Neutrophil (primary cell): ENCODE data around the gene UVSSA.

Experiments used
- H3K27ac ChIP-seq: fragments of 200-600 bp; sonication (generic); 2 replicates; pipeline ENCODE4 v1.5.1; 2016; ENCODE audit warnings: mild to moderate bottlenecking, moderate library complexity
- H3K27me3 ChIP-seq: fragments of 200-600 bp; sonication (generic); 2 replicates; pipeline ENCODE4 v1.6.0; 2016; ENCODE audit warnings: mild to moderate bottlenecking
- H3K36me3 ChIP-seq: fragments of 200-600 bp; sonication (generic); 2 replicates; pipeline ENCODE4 v1.5.1; 2017
- H3K4me1 ChIP-seq, 2 experiments: fragments of 200-600 bp in 1 of 2; sonication (generic) in 1 of 2; 1 replicate in 1 of 2; 2 replicates in 1 of 2; pipeline versions ENCODE4 v1.5.1 to v1.6.1; 2013 to 2016; ENCODE audit warnings: low read depth in 1 of 2, low read length in 1 of 2, mild to moderate bottlenecking in 1 of 2, moderate library complexity in 1 of 2; ENCODE audit not compliant: control insufficient read depth in 1 of 2, insufficient read depth in 1 of 2
- H3K4me3 ChIP-seq, 2 experiments: fragments of 200-600 bp in 1 of 2; sonication (generic) in 1 of 2; 1 replicate in 1 of 2; 2 replicates in 1 of 2; pipeline ENCODE4 v1.5.1; 2013 to 2016; ENCODE audit warnings: low read depth in 1 of 2, low read length in 1 of 2, mild to moderate bottlenecking in 1 of 2, moderate library complexity in 1 of 2
- H3K9me3 ChIP-seq: fragments of 200-600 bp; sonication (generic); 2 replicates; pipeline ENCODE4 v1.5.1; 2016
- CTCF ChIP-seq: fragments of 200-600 bp; sonication (generic); IDR thresholded peaks from 2 replicates; pipeline ENCODE4 v1.5.1; 2016; ENCODE audit warnings: antibody characterized with exemption

Gene UVSSA

GRCh38 chr4:1354136-1354982 is 7.4 kb downstream of the UVSSA start:
- Histone ChIP-seq H3K27ac (no peak overlapping the region), H3K27me3 (no peaks in the 10 kb centered on the region), H3K36me3 (peaks cover 86% of the 10 kb centered on the region), H3K4me1 (peaks cover 4 to 5% of the 10 kb centered on the region in 2 experiments), H3K9me3 (no peaks in the 10 kb centered on the region), H3K4me3 (no peak overlapping the region)
- TF ChIP-seq CTCF: no peak

DNA sequence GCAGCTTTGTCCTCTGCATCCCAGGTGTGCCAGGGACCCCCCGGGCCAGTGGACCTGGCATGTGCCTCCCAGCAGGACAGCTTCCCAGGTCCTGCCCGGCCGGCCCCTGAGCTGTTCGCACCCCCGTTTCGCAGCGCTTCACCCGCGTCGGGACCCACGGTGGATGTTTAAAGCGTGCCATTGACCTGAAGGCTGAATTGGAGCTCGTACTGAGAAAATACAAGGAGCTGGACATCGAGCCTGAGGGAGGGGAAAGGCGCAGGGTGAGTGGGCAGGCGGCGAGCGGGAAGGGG is 7.9 kb downstream of the UVSSA start:
- no peak overlapping the region for H3K4me3 ChIP-seq
- H3K36me3 ChIP-seq: peaks cover 86% of the 10 kb centered on the region
- peaks cover 4 to 5% of the 10 kb centered on the region in 2 experiments for H3K4me1 ChIP-seq
- no peaks in the 10 kb centered on the region for H3K9me3 ChIP-seq
- TF ChIP-seq CTCF: no peak
- H3K27me3 ChIP-seq: no peaks in the 10 kb centered on the region
- no peak overlapping the region for H3K27ac ChIP-seq

GRCh38 chr4:1355378-1355777 is 8.4 kb downstream of the UVSSA start:
- H3K36me3 ChIP-seq: peaks cover 86% of the 10 kb centered on the region
- no peaks in the 10 kb centered on the region for H3K27me3 ChIP-seq
- no peak for TF ChIP-seq CTCF
- no peak overlapping the region for H3K4me3 ChIP-seq
- H3K27ac ChIP-seq: no peak overlapping the region
- no peaks in the 10 kb centered on the region for H3K9me3 ChIP-seq
- H3K4me1 ChIP-seq: peaks cover 4 to 5% of the 10 kb centered on the region in 2 experiments

GRCh38 chr4:1356181-1356998 is 9.4 kb downstream of the UVSSA start:
- H3K4me1 ChIP-seq: peaks cover 4 to 5% of the 10 kb centered on the region in 2 experiments
- TF ChIP-seq CTCF: peak; percentile 50

DNA sequence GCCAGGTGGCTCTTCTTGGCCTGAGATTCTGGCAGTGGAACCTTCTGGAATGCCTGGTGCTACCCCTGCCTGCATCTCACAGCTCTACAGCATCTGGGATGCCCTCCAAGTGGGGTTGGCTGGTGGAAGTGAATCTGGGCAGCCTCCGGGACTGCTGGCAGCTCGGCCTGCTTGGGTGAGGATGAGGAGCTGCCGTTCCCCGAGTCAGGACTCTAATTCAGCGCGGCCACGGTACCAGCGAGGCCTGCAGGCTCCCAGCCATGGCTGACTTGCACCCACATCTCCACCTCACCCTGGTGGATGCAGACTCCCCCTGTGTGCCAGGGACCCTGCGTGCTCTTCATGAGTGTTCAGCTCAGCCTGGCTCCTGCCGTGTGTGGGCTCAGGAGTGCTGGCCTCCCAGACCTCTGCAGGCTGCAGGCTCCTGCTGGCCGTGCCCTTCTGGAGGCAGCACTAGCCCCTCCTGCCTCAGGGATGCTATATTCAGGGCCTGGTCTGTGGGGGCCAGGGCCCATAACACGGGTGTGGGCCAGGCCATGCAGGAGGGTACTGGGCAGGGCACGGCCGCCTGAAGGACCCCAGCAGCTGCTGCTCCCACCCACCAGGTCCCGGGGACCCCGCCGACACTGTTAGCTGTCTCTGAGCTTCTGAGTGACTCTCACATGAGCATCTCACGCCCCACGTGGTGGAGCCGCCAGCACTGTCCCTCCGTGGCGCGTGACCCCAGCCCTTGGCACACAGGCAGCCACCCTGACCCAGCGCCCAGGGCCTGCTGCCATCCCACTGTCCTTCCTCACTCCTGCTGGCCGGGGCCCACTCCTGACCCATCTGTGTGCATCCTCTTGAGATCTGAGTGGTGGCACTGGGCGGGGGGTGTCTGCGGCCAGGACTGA is 10.6 kb downstream of the UVSSA start:
- Histone ChIP-seq H3K9me3 (no peaks in the 10 kb centered on the region), H3K27ac (no peak overlapping the region), H3K4me1 (no peaks in the 10 kb centered on the region), H3K4me3 (no peak overlapping the region), H3K27me3 (no peaks in the 10 kb centered on the region), H3K36me3 (peaks cover 90% of the 10 kb centered on the region)
- TF ChIP-seq CTCF: no peak

More at GRCh38 chr4:1356181-1356998, 9.4 kb downstream of the UVSSA start:
- Histone ChIP-seq H3K36me3 (peaks cover 94% of the 10 kb centered on the region), H3K9me3 (no peaks in the 10 kb centered on the region), H3K4me3 (no peak overlapping the region), H3K27me3 (no peaks in the 10 kb centered on the region), H3K27ac (no peak overlapping the region)
